ENCODE data around the gene C3orf20. TPM values are rescaled to one million over a fixed set of nuclear protein-coding genes. Genes with fewer than 3 reads are reported as not detected.

C3orf20 gene
- total and polyA plus RNA-seq, 2 experiments from 2014 or later = not detected

DNA sequence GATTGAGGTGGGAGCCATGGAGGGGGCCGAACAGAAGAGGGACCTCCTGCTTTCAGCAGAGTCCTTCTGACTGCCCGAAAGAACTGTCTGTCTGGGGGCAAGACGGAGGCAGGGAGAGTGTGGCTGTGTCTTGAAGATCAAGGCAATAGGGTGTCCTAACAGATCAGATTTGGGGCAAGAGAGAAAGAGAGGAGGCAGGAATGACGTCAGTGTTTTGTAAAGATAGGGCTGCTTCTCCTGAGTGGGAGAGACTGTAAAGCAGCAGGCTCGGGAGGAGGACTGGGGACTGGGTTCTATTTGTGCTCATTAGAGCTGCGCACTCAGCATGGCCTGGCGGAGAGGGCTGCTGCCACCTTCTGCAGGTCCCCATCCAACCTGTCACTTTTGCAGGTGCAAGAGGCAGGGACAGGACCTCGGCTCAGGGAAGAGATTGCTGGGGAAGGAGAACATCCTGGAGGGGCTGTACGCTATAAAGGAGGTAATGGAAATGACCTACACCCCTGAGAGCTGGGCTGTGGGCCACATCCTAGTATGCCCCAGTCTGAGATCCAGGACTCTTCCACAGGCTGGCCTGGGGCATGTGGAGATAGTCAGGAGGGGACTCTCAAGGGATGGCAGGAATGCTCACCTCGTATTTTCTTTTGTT lies 114.8 kb downstream of the C3orf20 start:
- Histone ChIP-seq H3K4me2 (no peak overlapping the region), H3F3A (replicated peaks; ENCODE audit: low read depth) (no peaks in the 10 kb centered on the region), H3K4me3 (no peak overlapping the region), H3K79me2 (replicated peaks; ENCODE audit: insufficient read depth) (no peaks in the 10 kb centered on the region), H3K4me1 (ENCODE audit: insufficient read depth) (no peaks in the 10 kb centered on the region), H3K27ac (ENCODE audit: low read depth) (no peak overlapping the region), H3K36me3 (ENCODE audit: insufficient read depth) (no peaks in the 10 kb centered on the region), H3K9me2 (ENCODE audit: insufficient read depth) (no peaks in the 10 kb centered on the region), H2AFZ (no peak overlapping the region), H4K20me1 (replicated peaks; ENCODE audit: insufficient read depth) (no peaks in the 10 kb centered on the region), H3K27me3 (ENCODE audit: insufficient read depth) (no peaks in the 10 kb centered on the region)
- no peaks in the 10 kb centered on the region for H3K36me3 Mint-ChIP-seq (ENCODE audit: low read depth)
- H3K9me3 Mint-ChIP-seq = no peaks in the 10 kb centered on the region; the same call in 2 of the 3 replicates
- DNase-seq (ENCODE audit: low spot score) = no peak
- H3K27me3 Mint-ChIP-seq (ENCODE audit: insufficient read depth, low read depth, poor library complexity) = peaks cover 8% of the 10 kb centered on the region
- no peak for ATAC-seq
- H3K4me3 Mint-ChIP-seq = no peak overlapping the region
- no peak overlapping the region; the same call in 1 of the 2 replicates for H3K27ac Mint-ChIP-seq
- TF ChIP-seq EZH2phosphoT487 (IDR thresholded peaks at IDR 0.05; ENCODE audit: unreplicated experiment) (no peak), NANOG (IDR thresholded peaks at IDR 0.05; ENCODE audit: borderline replicate concordance) (no peak), EZH2 (IDR thresholded peaks at IDR 0.05; ENCODE audit: low read depth, unreplicated experiment) (no peak), JUNB (IDR thresholded peaks at IDR 0.05; ENCODE audit: unreplicated experiment) (no peak), ZNF331 (CRISPR knock-in tag; IDR thresholded peaks at IDR 0.05; ENCODE audit: low read depth) (no peak), STAT1 (IDR thresholded peaks at IDR 0.05; ENCODE audit: unreplicated experiment) (no peak), CREB1 (CRISPR knock-in tag; IDR thresholded peaks at IDR 0.05; ENCODE audit: low read depth) (no peak), POLR2AphosphoS5 (IDR thresholded peaks at IDR 0.05; ENCODE audit: low read depth) (no peak), ZNF114 (CRISPR knock-in tag; IDR thresholded peaks at IDR 0.05) (no peak)
- TF ChIP-seq, protein P1, sequence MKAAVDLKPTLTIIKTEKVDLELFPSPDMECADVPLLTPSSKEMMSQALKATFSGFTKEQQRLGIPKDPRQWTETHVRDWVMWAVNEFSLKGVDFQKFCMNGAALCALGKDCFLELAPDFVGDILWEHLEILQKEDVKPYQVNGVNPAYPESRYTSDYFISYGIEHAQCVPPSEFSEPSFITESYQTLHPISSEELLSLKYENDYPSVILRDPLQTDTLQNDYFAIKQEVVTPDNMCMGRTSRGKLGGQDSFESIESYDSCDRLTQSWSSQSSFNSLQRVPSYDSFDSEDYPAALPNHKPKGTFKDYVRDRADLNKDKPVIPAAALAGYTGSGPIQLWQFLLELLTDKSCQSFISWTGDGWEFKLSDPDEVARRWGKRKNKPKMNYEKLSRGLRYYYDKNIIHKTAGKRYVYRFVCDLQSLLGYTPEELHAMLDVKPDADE (IDR thresholded peaks at IDR 0.05) = no peak
- TF ChIP-seq, protein P2, sequence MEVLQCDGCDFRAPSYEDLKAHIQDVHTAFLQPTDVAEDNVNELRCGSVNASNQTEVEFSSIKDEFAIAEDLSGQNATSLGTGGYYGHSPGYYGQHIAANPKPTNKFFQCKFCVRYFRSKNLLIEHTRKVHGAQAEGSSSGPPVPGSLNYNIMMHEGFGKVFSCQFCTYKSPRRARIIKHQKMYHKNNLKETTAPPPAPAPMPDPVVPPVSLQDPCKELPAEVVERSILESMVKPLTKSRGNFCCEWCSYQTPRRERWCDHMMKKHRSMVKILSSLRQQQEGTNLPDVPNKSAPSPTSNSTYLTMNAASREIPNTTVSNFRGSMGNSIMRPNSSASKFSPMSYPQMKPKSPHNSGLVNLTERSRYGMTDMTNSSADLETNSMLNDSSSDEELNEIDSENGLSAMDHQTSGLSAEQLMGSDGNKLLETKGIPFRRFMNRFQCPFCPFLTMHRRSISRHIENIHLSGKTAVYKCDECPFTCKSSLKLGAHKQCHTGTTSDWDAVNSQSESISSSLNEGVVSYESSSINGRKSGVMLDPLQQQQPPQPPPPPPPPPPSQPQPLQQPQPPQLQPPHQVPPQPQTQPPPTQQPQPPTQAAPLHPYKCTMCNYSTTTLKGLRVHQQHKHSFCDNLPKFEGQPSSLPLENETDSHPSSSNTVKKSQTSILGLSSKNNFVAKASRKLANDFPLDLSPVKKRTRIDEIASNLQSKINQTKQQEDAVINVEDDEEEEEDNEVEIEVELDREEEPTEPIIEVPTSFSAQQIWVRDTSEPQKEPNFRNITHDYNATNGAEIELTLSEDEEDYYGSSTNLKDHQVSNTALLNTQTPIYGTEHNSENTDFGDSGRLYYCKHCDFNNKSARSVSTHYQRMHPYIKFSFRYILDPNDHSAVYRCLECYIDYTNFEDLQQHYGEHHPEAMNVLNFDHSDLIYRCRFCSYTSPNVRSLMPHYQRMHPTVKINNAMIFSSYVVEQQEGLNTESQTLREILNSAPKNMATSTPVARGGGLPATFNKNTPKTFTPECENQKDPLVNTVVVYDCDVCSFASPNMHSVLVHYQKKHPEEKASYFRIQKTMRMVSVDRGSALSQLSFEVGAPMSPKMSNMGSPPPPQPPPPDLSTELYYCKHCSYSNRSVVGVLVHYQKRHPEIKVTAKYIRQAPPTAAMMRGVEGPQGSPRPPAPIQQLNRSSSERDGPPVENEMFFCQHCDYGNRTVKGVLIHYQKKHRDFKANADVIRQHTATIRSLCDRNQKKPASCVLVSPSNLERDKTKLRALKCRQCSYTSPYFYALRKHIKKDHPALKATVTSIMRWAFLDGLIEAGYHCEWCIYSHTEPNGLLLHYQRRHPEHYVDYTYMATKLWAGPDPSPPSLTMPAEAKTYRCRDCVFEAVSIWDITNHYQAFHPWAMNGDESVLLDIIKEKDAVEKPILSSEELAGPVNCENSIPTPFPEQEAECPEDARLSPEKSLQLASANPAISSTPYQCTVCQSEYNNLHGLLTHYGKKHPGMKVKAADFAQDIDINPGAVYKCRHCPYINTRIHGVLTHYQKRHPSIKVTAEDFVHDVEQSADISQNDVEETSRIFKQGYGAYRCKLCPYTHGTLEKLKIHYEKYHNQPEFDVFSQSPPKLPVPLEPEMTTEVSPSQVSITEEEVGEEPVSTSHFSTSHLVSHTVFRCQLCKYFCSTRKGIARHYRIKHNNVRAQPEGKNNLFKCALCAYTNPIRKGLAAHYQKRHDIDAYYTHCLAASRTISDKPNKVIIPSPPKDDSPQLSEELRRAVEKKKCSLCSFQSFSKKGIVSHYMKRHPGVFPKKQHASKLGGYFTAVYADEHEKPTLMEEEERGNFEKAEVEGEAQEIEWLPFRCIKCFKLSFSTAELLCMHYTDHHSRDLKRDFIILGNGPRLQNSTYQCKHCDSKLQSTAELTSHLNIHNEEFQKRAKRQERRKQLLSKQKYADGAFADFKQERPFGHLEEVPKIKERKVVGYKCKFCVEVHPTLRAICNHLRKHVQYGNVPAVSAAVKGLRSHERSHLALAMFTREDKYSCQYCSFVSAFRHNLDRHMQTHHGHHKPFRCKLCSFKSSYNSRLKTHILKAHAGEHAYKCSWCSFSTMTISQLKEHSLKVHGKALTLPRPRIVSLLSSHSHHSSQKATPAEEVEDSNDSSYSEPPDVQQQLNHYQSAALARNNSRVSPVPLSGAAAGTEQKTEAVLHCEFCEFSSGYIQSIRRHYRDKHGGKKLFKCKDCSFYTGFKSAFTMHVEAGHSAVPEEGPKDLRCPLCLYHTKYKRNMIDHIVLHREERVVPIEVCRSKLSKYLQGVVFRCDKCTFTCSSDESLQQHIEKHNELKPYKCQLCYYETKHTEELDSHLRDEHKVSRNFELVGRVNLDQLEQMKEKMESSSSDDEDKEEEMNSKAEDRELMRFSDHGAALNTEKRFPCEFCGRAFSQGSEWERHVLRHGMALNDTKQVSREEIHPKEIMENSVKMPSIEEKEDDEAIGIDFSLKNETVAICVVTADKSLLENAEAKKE (CRISPR knock-in tag; IDR thresholded peaks at IDR 0.05) = no peak
- TF ChIP-seq, protein P3, sequence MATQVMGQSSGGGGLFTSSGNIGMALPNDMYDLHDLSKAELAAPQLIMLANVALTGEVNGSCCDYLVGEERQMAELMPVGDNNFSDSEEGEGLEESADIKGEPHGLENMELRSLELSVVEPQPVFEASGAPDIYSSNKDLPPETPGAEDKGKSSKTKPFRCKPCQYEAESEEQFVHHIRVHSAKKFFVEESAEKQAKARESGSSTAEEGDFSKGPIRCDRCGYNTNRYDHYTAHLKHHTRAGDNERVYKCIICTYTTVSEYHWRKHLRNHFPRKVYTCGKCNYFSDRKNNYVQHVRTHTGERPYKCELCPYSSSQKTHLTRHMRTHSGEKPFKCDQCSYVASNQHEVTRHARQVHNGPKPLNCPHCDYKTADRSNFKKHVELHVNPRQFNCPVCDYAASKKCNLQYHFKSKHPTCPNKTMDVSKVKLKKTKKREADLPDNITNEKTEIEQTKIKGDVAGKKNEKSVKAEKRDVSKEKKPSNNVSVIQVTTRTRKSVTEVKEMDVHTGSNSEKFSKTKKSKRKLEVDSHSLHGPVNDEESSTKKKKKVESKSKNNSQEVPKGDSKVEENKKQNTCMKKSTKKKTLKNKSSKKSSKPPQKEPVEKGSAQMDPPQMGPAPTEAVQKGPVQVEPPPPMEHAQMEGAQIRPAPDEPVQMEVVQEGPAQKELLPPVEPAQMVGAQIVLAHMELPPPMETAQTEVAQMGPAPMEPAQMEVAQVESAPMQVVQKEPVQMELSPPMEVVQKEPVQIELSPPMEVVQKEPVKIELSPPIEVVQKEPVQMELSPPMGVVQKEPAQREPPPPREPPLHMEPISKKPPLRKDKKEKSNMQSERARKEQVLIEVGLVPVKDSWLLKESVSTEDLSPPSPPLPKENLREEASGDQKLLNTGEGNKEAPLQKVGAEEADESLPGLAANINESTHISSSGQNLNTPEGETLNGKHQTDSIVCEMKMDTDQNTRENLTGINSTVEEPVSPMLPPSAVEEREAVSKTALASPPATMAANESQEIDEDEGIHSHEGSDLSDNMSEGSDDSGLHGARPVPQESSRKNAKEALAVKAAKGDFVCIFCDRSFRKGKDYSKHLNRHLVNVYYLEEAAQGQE (IDR thresholded peaks at IDR 0.05; ENCODE audit: unreplicated experiment) = no peak
- TF ChIP-seq, protein P4, sequence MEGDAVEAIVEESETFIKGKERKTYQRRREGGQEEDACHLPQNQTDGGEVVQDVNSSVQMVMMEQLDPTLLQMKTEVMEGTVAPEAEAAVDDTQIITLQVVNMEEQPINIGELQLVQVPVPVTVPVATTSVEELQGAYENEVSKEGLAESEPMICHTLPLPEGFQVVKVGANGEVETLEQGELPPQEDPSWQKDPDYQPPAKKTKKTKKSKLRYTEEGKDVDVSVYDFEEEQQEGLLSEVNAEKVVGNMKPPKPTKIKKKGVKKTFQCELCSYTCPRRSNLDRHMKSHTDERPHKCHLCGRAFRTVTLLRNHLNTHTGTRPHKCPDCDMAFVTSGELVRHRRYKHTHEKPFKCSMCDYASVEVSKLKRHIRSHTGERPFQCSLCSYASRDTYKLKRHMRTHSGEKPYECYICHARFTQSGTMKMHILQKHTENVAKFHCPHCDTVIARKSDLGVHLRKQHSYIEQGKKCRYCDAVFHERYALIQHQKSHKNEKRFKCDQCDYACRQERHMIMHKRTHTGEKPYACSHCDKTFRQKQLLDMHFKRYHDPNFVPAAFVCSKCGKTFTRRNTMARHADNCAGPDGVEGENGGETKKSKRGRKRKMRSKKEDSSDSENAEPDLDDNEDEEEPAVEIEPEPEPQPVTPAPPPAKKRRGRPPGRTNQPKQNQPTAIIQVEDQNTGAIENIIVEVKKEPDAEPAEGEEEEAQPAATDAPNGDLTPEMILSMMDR (conservative IDR thresholded peaks at IDR 0.05; ENCODE audit: low read depth in 2 of 2) = no peak
- H3K4me1 Mint-ChIP-seq = peaks cover 11% of the 10 kb centered on the region; the same call in 2 of the 3 replicates
